GM12874 (cell line): ENCODE data around the gene COX7B2.

Experiments used
- CTCF ChIP-seq: IDR thresholded peaks from 2 replicates; pipeline ENCODE4 v1.5.1; 2011; ENCODE audit warnings: low read depth, mild to moderate bottlenecking, control low read depth, low read length, moderate library complexity; ENCODE audit not compliant: insufficient read depth

COX7B2 gene

GRCh38 chr4:46949822-46950221 is 40.8 kb upstream of the COX7B2 start:
- TF ChIP-seq CTCF: no peak

- no peak for TF ChIP-seq CTCF
These were observed 38.5 kb upstream of the COX7B2 start for GRCh38 chr4:46947541-46947940.

GRCh38 chr4:46946919-46947536 is 38.0 kb upstream of the COX7B2 start:
- TF ChIP-seq CTCF: no peak

- TF ChIP-seq CTCF: no peak
These were observed 36.0 kb upstream of the COX7B2 start for GRCh38 chr4:46945062-46945461.

GRCh38 chr4:46944345-46944744 is 35.3 kb upstream of the COX7B2 start:
- no peak for TF ChIP-seq CTCF

GRCh38 chr4:46937493-46937892 is 28.4 kb upstream of the COX7B2 start:
- TF ChIP-seq CTCF: no peak

GRCh38 chr4:46934726-46935125 is 25.7 kb upstream of the COX7B2 start:
- no peak for TF ChIP-seq CTCF
